ENCODE measurements around the gene ADAMTS9.

ADAMTS9 gene

DNA sequence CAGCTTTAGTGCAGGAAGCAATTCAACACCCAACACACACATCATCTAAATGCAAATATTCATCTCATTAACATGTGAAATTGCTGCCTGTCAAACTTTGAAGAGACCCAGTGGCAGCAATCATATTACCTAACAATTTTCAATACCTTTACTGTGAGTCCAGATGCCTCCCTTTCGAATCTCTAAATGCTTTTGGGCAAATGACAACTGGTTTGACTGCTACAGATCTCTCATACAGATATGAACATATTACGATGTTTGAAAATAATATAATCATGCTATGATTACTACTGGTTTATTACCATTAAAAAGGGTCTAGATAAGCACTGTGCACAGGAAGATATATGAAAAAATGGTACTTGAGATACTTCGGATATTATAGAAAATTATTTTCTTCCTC, 137.9 kb downstream of the ADAMTS9 start:
- TF ChIP-seq TAF1 (IDR thresholded peaks at IDR 0.05; ENCODE audit: low read depth) = no peak

DNA sequence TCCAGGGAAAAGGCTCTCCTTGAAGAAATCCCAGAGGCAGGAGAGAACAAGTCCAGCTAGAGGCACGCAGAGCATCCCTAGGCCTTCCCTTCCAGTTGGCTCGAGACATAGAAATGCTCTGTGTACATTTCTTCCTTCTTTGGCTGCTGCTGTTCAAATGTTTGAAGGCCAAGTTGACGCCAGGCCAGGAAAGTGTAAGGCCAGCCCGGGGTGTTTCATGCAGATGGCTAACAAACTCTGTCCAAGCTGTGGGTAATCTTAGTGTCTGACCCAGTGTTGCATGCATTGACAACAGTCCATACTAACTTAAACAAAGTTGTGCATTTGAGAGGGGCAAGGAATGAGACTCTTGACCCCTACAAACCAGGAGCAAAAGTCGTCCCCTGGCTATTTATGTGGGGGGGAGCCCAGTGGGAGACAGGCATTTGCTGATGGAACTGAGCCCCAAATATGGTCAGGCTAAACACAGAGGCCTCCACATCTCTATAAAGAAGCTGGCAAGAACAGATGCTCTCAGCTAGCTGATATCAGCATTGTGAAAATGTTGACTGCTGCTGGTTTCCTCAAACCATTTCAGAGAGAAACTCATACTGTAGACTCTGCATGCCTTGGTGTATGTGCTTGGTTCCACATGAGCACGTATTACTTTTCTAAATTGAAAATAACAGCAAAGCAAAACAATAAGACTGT, 139.5 kb downstream of the ADAMTS9 start:
- TF ChIP-seq RAD21 (IDR thresholded peaks at IDR 0.05; ENCODE audit: low read depth) (no peak), TCF12 (IDR thresholded peaks at IDR 0.05; ENCODE audit: low read depth) (no peak), YY1 (IDR thresholded peaks at IDR 0.05; ENCODE audit: low read depth) (no peak), EP300 (IDR thresholded peaks at IDR 0.05; ENCODE audit: borderline replicate concordance) (no peak), CEBPB (IDR thresholded peaks at IDR 0.05) (no peak), TEAD4 (IDR thresholded peaks at IDR 0.05) (no peak), MAX (IDR thresholded peaks at IDR 0.05) (no peak), USF1 (IDR thresholded peaks at IDR 0.05) (no peak), TAF1 (IDR thresholded peaks at IDR 0.05; ENCODE audit: low read depth) (no peak), FOXM1 (IDR thresholded peaks at IDR 0.05; ENCODE audit: borderline replicate concordance, low read depth) (no peak), NFIC (IDR thresholded peaks at IDR 0.05) (no peak), CREB1 (IDR thresholded peaks at IDR 0.05; ENCODE audit: low read depth) (no peak), EGR1 (IDR thresholded peaks at IDR 0.05) (no peak), ZBTB7A (IDR thresholded peaks at IDR 0.05; ENCODE audit: low read depth) (no peak)
- TF ChIP-seq, protein P1, sequence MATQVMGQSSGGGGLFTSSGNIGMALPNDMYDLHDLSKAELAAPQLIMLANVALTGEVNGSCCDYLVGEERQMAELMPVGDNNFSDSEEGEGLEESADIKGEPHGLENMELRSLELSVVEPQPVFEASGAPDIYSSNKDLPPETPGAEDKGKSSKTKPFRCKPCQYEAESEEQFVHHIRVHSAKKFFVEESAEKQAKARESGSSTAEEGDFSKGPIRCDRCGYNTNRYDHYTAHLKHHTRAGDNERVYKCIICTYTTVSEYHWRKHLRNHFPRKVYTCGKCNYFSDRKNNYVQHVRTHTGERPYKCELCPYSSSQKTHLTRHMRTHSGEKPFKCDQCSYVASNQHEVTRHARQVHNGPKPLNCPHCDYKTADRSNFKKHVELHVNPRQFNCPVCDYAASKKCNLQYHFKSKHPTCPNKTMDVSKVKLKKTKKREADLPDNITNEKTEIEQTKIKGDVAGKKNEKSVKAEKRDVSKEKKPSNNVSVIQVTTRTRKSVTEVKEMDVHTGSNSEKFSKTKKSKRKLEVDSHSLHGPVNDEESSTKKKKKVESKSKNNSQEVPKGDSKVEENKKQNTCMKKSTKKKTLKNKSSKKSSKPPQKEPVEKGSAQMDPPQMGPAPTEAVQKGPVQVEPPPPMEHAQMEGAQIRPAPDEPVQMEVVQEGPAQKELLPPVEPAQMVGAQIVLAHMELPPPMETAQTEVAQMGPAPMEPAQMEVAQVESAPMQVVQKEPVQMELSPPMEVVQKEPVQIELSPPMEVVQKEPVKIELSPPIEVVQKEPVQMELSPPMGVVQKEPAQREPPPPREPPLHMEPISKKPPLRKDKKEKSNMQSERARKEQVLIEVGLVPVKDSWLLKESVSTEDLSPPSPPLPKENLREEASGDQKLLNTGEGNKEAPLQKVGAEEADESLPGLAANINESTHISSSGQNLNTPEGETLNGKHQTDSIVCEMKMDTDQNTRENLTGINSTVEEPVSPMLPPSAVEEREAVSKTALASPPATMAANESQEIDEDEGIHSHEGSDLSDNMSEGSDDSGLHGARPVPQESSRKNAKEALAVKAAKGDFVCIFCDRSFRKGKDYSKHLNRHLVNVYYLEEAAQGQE (IDR thresholded peaks at IDR 0.05; ENCODE audit: low read depth) = no peak

DNA sequence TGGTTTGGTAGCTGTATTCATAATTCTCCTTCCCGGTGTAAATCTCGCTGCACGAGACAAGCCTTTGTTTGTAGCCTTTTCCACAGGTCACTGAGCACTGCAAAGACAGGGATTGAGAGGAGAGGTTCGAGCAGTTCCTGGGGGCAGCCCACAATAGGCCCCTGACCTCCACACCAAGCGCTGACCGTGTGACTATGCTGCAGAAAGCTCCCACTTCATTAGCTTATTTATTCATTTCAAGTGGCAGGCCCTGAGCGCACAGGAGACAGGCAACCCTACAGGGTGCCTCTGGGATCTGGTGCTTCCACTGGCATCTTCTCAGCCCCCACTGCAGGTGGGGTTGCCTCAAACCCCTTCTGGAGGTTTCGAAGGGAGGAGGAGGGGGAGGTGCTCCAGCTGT, 140.9 kb downstream of the ADAMTS9 start:
- TF ChIP-seq TCF12 (IDR thresholded peaks at IDR 0.05; ENCODE audit: low read depth) (no peak), RAD21 (IDR thresholded peaks at IDR 0.05; ENCODE audit: low read depth) (no peak), ZBTB7A (IDR thresholded peaks at IDR 0.05; ENCODE audit: low read depth) (no peak), NFIC (IDR thresholded peaks at IDR 0.05) (no peak), YY1 (IDR thresholded peaks at IDR 0.05; ENCODE audit: low read depth) (no peak), MAX (IDR thresholded peaks at IDR 0.05) (no peak), EP300 (IDR thresholded peaks at IDR 0.05; ENCODE audit: borderline replicate concordance) (no peak), CEBPB (IDR thresholded peaks at IDR 0.05) (no peak), TAF1 (IDR thresholded peaks at IDR 0.05; ENCODE audit: low read depth) (no peak), TEAD4 (IDR thresholded peaks at IDR 0.05) (no peak), USF1 (IDR thresholded peaks at IDR 0.05) (no peak), FOXM1 (IDR thresholded peaks at IDR 0.05; ENCODE audit: borderline replicate concordance, low read depth) (no peak), EGR1 (IDR thresholded peaks at IDR 0.05) (no peak), CREB1 (IDR thresholded peaks at IDR 0.05; ENCODE audit: low read depth) (no peak)
- TF ChIP-seq, protein P1 (IDR thresholded peaks at IDR 0.05; ENCODE audit: low read depth) = no peak

DNA sequence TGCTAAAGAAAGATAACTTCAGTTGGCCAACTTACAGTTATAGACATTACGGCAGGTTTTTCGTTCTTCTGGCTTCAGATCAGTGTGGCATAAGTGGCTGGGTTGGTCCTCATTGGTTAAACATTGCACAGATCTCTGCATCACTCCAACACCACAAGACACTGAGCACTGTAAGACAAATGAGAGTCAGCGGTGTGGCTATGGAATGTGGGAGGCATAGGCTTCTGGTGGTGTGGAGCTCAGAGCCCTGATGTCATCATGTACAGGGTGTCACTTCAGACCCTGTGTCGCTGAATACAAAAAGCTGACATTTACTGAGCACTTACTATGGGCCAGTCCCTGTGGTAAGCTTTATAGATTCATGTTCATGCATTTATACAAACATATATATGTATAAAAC, 146.0 kb downstream of the ADAMTS9 start:
- TF ChIP-seq RAD21 (IDR thresholded peaks at IDR 0.05; ENCODE audit: low read depth) (no peak), EP300 (IDR thresholded peaks at IDR 0.05; ENCODE audit: borderline replicate concordance) (no peak), MAX (IDR thresholded peaks at IDR 0.05) (no peak), TEAD4 (IDR thresholded peaks at IDR 0.05) (no peak), NFIC (IDR thresholded peaks at IDR 0.05) (no peak), TCF12 (IDR thresholded peaks at IDR 0.05; ENCODE audit: low read depth) (no peak), FOXM1 (IDR thresholded peaks at IDR 0.05; ENCODE audit: borderline replicate concordance, low read depth) (no peak), TAF1 (IDR thresholded peaks at IDR 0.05; ENCODE audit: low read depth) (no peak), ZBTB7A (IDR thresholded peaks at IDR 0.05; ENCODE audit: low read depth) (no peak), USF1 (IDR thresholded peaks at IDR 0.05) (no peak), YY1 (IDR thresholded peaks at IDR 0.05; ENCODE audit: low read depth) (no peak), EGR1 (IDR thresholded peaks at IDR 0.05) (no peak), CEBPB (IDR thresholded peaks at IDR 0.05) (no peak)
- TF ChIP-seq, protein P1 (IDR thresholded peaks at IDR 0.05; ENCODE audit: low read depth) = no peak

All from Ishikawa (cell line).